Caco-2 (cell line): ENCODE results near the gene BICD2. TPM values are rescaled to one million over a fixed set of nuclear protein-coding genes. Genes with fewer than 3 reads are reported as not detected.

Experiments
- BruUV-seq: library from RNA; stranded (reverse); fragments of 400-500 nt; replicated peaks from 2 replicates; lab custom pipeline; 2021; lab: Mats Ljungman, UMichigan
- CTCF ChIA-PET: fragments of 300-600 bp; sonication (Branson Sonifier 250); formaldehyde crosslinking; loops from one replicate; lab custom pipeline; 2022; ENCODE audit warnings: antibody characterized with exemption; lab: Charles Lee
- POLR2A ChIA-PET: fragments of 300-600 bp; sonication (Branson Sonifier 250); formaldehyde crosslinking; loops from one replicate; lab custom pipeline; 2022; ENCODE audit warnings: antibody characterized with exemption; lab: Charles Lee
- DNase-seq, 2 experiments: peaks; one replicate each; pipeline versions ENCODE4 v3.0.0 to v3.0.0-alpha.2; 2020 to 2022
- H3K27me3 ChIP-seq: replicated peaks from 2 replicates; pipeline ENCODE4 v1.6.0; 2011; ENCODE audit warnings: low read length; ENCODE audit not compliant: control insufficient read depth, insufficient read depth
- H3K36me3 ChIP-seq: 2 replicates; pipeline ENCODE4 v1.5.1; 2011; ENCODE audit warnings: low read length; ENCODE audit not compliant: control insufficient read depth, insufficient read depth
- H3K4me1 ChIP-seq: fragments of 250-450 bp; sonication (Bioruptor Pico); 2 replicates; pipeline ENCODE4 v1.5.1; 2020; ENCODE audit warnings: mild to moderate bottlenecking
- H3K4me3 ChIP-seq: 2 replicates; pipeline ENCODE4 v1.5.1; 2011; ENCODE audit warnings: low read depth, mild to moderate bottlenecking, control low read depth, low read length
- H3K9me3 ChIP-seq: fragments of 250-450 bp; sonication (Bioruptor Pico); 2 replicates; pipeline ENCODE4 v1.5.1; 2020; ENCODE audit warnings: mild to moderate bottlenecking, moderate library complexity
- H3K27ac Mint-ChIP-seq: one replicate; pipeline ENCODE4 v1.8.0; 2022; ENCODE audit warnings: mixed read lengths; ENCODE audit not compliant: unreplicated experiment
- H3K27me3 Mint-ChIP-seq: one replicate; pipeline ENCODE4 v1.8.0; 2022; ENCODE audit warnings: mixed read lengths; ENCODE audit not compliant: insufficient read depth, unreplicated experiment
- H3K36me3 Mint-ChIP-seq: one replicate; pipeline ENCODE4 v1.8.0; 2022; ENCODE audit warnings: mild to moderate bottlenecking, mixed read lengths; ENCODE audit not compliant: insufficient read depth, unreplicated experiment
- H3K4me1 Mint-ChIP-seq: one replicate; pipeline ENCODE4 v1.8.0; 2022; ENCODE audit warnings: low read depth, mixed read lengths; ENCODE audit not compliant: unreplicated experiment
- H3K4me3 Mint-ChIP-seq: one replicate; pipeline ENCODE4 v1.8.0; 2022; ENCODE audit warnings: mild to moderate bottlenecking, moderate library complexity, mixed read lengths; ENCODE audit not compliant: unreplicated experiment
- H3K9me3 Mint-ChIP-seq: one replicate; pipeline ENCODE4 v1.8.0; 2022; ENCODE audit warnings: mixed read lengths; ENCODE audit not compliant: unreplicated experiment
- CTCF ChIP-seq, 2 experiments: fragments of 200-600 bp in 1 of 2; IDR thresholded peaks; 1 replicate in 1 of 2; 2 replicates in 1 of 2; pipeline versions ENCODE4 v1.5.1 to v1.8.0; 2011 to 2022; ENCODE audit warnings: antibody characterized with exemption in 1 of 2, control low read depth in 1 of 2, inconsistent platforms in 1 of 2, low read depth in 1 of 2, low read length in 1 of 2, mild to moderate bottlenecking in 1 of 2, moderate library complexity in 1 of 2; ENCODE audit not compliant: insufficient read depth in 1 of 2, severe bottlenecking in 1 of 2, unreplicated experiment in 1 of 2
- intact Hi-C: fragments of 100-400 bp; cut with micrococcal nuclease; formaldehyde crosslinking; loops from one replicate; pipeline ENCODE4 v1.10.0; 2022; ENCODE audit not compliant: unreplicated experiment
- total RNA-seq: library from RNA; stranded (reverse); gene quantifications from 2 replicates; pipeline ENCODE4 v1.2.3, GENCODE V29; 2022

The BICD2 gene
- total RNA-seq, 1 experiment from 2014 or later, result 13.7 TPM

GRCh38 chr9:92760494-92760893, 4.1 kb downstream of the BICD2 start:
- Histone ChIP-seq H3K4me1 (no peaks in the 10 kb centered on the region), H3K9me3 (no peaks in the 10 kb centered on the region), H3K27me3 (no peaks in the 10 kb centered on the region), H3K36me3 (no peaks in the 10 kb centered on the region), H3K4me3 (no peak overlapping the region)
- ChIA-PET CTCF (interaction anchor here (0.6 kb wide), 1 partner anchor 23 kb away, joined by 7 read pairs; no protein-coding TSS in a partner anchor), POLR2A (no interaction called here)
- no peaks in the 10 kb centered on the region for H3K9me3 Mint-ChIP-seq
- BruUV-seq, result no TSS peak
- no peak overlapping the region for H3K4me3 Mint-ChIP-seq
- intact Hi-C loops, result no loop called here
- H3K27me3 Mint-ChIP-seq, result no peaks in the 10 kb centered on the region
- no peak overlapping the region for H3K27ac Mint-ChIP-seq
- H3K36me3 Mint-ChIP-seq, result no peaks in the 10 kb centered on the region
- DNase-seq, result no peak
- no peak for TF ChIP-seq CTCF (IDR thresholded peaks at IDR 0.05; ENCODE audit: insufficient read depth in 1 of 2, low read depth in 1 of 2, low read length in 1 of 2, severe bottlenecking in 1 of 2, unreplicated experiment in 1 of 2)
- no peaks in the 10 kb centered on the region for H3K4me1 Mint-ChIP-seq

GRCh38 chr9:92760070-92760469, 4.6 kb downstream of the BICD2 start:
- DNase-seq, result no peak
- no peaks in the 10 kb centered on the region for H3K9me3 ChIP-seq
- no peaks in the 10 kb centered on the region for H3K4me1 ChIP-seq
- H3K36me3 Mint-ChIP-seq, result no peaks in the 10 kb centered on the region
- no peak for TF ChIP-seq CTCF (IDR thresholded peaks at IDR 0.05; ENCODE audit: insufficient read depth in 1 of 2, low read depth in 1 of 2, low read length in 1 of 2, severe bottlenecking in 1 of 2, unreplicated experiment in 1 of 2)
- no peak overlapping the region for H3K27ac Mint-ChIP-seq
- no peaks in the 10 kb centered on the region for H3K27me3 Mint-ChIP-seq
- POLR2A ChIA-PET, result no interaction called here
- no peaks in the 10 kb centered on the region for H3K9me3 Mint-ChIP-seq
- H3K4me3 Mint-ChIP-seq, result no peak overlapping the region
- CTCF ChIA-PET, result interaction anchor here (0.6 kb wide), 1 partner anchor 23 kb away, joined by 7 read pairs; no protein-coding TSS in a partner anchor
- H3K4me1 Mint-ChIP-seq, result no peaks in the 10 kb centered on the region
- no peaks in the 10 kb centered on the region for H3K36me3 ChIP-seq
- no peak overlapping the region for H3K4me3 ChIP-seq
- no peaks in the 10 kb centered on the region for H3K27me3 ChIP-seq
- no TSS peak for BruUV-seq
- intact Hi-C loops, result no loop called here

- no peaks in the 10 kb centered on the region for H3K27me3 ChIP-seq
- Mint-ChIP-seq H3K36me3 (no peaks in the 10 kb centered on the region), H3K4me1 (no peaks in the 10 kb centered on the region), H3K27ac (no peak overlapping the region), H3K27me3 (no peaks in the 10 kb centered on the region), H3K4me3 (no peak overlapping the region), H3K9me3 (no peaks in the 10 kb centered on the region)
- H3K36me3 ChIP-seq, result no peaks in the 10 kb centered on the region
- BruUV-seq, result no TSS peak
- H3K9me3 ChIP-seq, result no peaks in the 10 kb centered on the region
- DNase-seq, result no peak
- no peak overlapping the region for H3K4me3 ChIP-seq
- CTCF ChIA-PET, result no interaction called here
- TF ChIP-seq CTCF (IDR thresholded peaks at IDR 0.05; ENCODE audit: insufficient read depth in 1 of 2, low read depth in 1 of 2, low read length in 1 of 2, severe bottlenecking in 1 of 2, unreplicated experiment in 1 of 2), result no peak
- intact Hi-C loops, result no loop called here
- POLR2A ChIA-PET, result no interaction called here
- H3K4me1 ChIP-seq, result no peaks in the 10 kb centered on the region
Observed at GRCh38 chr9:92759446-92759845, 5.2 kb downstream of the BICD2 start.
